ENCODE results near the gene TSPAN32. TPM values are rescaled to one million over a fixed set of nuclear protein-coding genes. Genes with fewer than 3 reads are reported as not detected.
A peak's percentile ranks its signal among the peaks of the same experiment; 100 is the strongest.

Gene TSPAN32
- total and polyA plus RNA-seq, 12 donors, result 2.3 to 47.5 (median 23.3) TPM

- no peak for DNase-seq
- intact Hi-C loops (cut with DNase I), result no loop called here
- Histone ChIP-seq H3K4me3 (no peak overlapping the region), H3K36me3 (peaks cover 0 to 7% (median 0%) of the 10 kb centered on the region in 9 donors), H3K9me3 (no peaks in the 10 kb centered on the region), H3K27ac (no peak overlapping the region), H3K27me3 (peaks cover 0 to 6% (median 0%) of the 10 kb centered on the region in 7 donors), H3K4me1 (peaks cover 0 to 35% (median 7%) of the 10 kb centered on the region in 9 donors)
- no peak for TF ChIP-seq CTCF (IDR thresholded peaks at IDR 0.05)
- WGBS, 2 donors, result 84 to 86% methylated on average over 20 of the region's 20 CpGs
- no peak for ATAC-seq
These were observed 8.3 kb upstream of the TSPAN32 start for GRCh38 chr11:2293531-2293971.

GRCh38 chr11:2293984-2294925, 7.6 kb upstream of the TSPAN32 start:
- 80 to 82% methylated on average over 27 of the region's 27 CpGs for WGBS, 2 donors
- intact Hi-C loops (cut with DNase I), result no loop called here
- Histone ChIP-seq H3K27ac (no peak overlapping the region), H3K4me3 (no peak overlapping the region), H3K9me3 (no peaks in the 10 kb centered on the region), H3K4me1 (peaks cover 0 to 37% (median 9%) of the 10 kb centered on the region in 9 donors), H3K36me3 (peaks cover 0 to 13% (median 0%) of the 10 kb centered on the region in 9 donors), H3K27me3 (peaks cover 0 to 6% (median 0%) of the 10 kb centered on the region in 7 donors)
- ATAC-seq, result peak in 3 of 8 donors; percentile 12 to 26 (median 25)
- TF ChIP-seq CTCF (IDR thresholded peaks at IDR 0.05), result peak in 2 of 9 donors; percentile 4 to 15
- no peak for DNase-seq

GRCh38 chr11:2294926-2295290, 6.9 kb upstream of the TSPAN32 start:
- Histone ChIP-seq H3K4me3 (no peak overlapping the region), H3K36me3 (peaks cover 0 to 14% (median 0%) of the 10 kb centered on the region in 9 donors), H3K4me1 (peaks cover 0 to 39% (median 8%) of the 10 kb centered on the region in 9 donors), H3K27me3 (peaks cover 0 to 5% (median 0%) of the 10 kb centered on the region in 7 donors), H3K9me3 (no peaks in the 10 kb centered on the region), H3K27ac (no peak overlapping the region)
- TF ChIP-seq CTCF (IDR thresholded peaks at IDR 0.05), result no peak
- DNase-seq (no peak), ATAC-seq (peak in 4 of 8 donors; percentile 8 to 39 (median 24))
- 78 to 84% methylated on average over 8 of the region's 8 CpGs for WGBS, 2 donors
- intact Hi-C loops (cut with DNase I), result loop anchor here in 2 of 10 donors (5.0 kb wide), 1 partner anchor 98 kb away; no protein-coding TSS in a partner anchor

- intact Hi-C loops (cut with DNase I), result loop anchor here in 3 of 10 donors (2.0 to 5.0 kb wide), 2 partner anchors 99 kb away; no protein-coding TSS in a partner anchor
- Histone ChIP-seq H3K27me3 (no peaks in the 10 kb centered on the region), H3K9me3 (no peaks in the 10 kb centered on the region), H3K36me3 (peaks cover 0 to 14% (median 0%) of the 10 kb centered on the region in 9 donors), H3K27ac (no peak overlapping the region), H3K4me3 (no peak overlapping the region), H3K4me1 (peaks cover 0 to 41% (median 6%) of the 10 kb centered on the region in 9 donors)
- 76 to 83% methylated on average over 17 of the region's 17 CpGs for WGBS, 2 donors
- DNase-seq (no peak), ATAC-seq (peak in 1 of 8 donors; percentile 9)
- TF ChIP-seq CTCF (IDR thresholded peaks at IDR 0.05), result no peak
These were observed 5.6 kb upstream of the TSPAN32 start for GRCh38 chr11:2295971-2296912.
